ENCODE results near the gene AKT2.

Gene AKT2

GRCh38 chr19:40213882-40214570 is 71.1 kb downstream of the AKT2 start:
- no peak overlapping the region for H3K4me3 ChIP-seq (ENCODE audit: low read depth, low read length)
- no peak for DNase-seq (ENCODE audit: low read depth, low spot score)
- TF ChIP-seq CTCF (IDR thresholded peaks at IDR 0.05; ENCODE audit: insufficient read depth, low read length, missing control alignments): no peak
- ChIA-PET POLR2A (no interaction called here), CTCF (interaction anchor here (1.6 kb wide), 1 partner anchor 74 kb away, joined by 5 read pairs; no protein-coding TSS in a partner anchor)

- DNase-seq (ENCODE audit: low read depth, low spot score): no peak
- no peak overlapping the region for H3K4me3 ChIP-seq (ENCODE audit: low read depth, low read length)
- ChIA-PET CTCF (no interaction called here), POLR2A (no interaction called here)
- no peak for TF ChIP-seq CTCF (IDR thresholded peaks at IDR 0.05; ENCODE audit: insufficient read depth, low read length, missing control alignments)
Observed at GRCh38 chr19:40213251-40213829, 71.8 kb downstream of the AKT2 start.

- POLR2A ChIA-PET: no interaction called here
- CTCF ChIA-PET: interaction anchor here (1.8 kb wide), 1 partner anchor 10 kb away, joined by 10 read pairs; no protein-coding TSS in a partner anchor
- no peak overlapping the region for H3K4me3 ChIP-seq (ENCODE audit: low read depth, low read length)
- no peak for TF ChIP-seq CTCF (IDR thresholded peaks at IDR 0.05; ENCODE audit: insufficient read depth, low read length, missing control alignments)
- DNase-seq (ENCODE audit: low read depth, low spot score): no peak
Observed at GRCh38 chr19:40210889-40211288, 74.3 kb downstream of the AKT2 start.

- no peak overlapping the region for H3K4me3 ChIP-seq (ENCODE audit: low read depth, low read length)
- ChIA-PET POLR2A (no interaction called here), CTCF (interaction anchor here (0.9 to 2.5 kb wide), 4 partner anchors 10 to 69 kb away, joined by 4 to 5 read pairs (median 4); no protein-coding TSS in a partner anchor)
- TF ChIP-seq CTCF (IDR thresholded peaks at IDR 0.05; ENCODE audit: insufficient read depth, low read length, missing control alignments): no peak
- DNase-seq (ENCODE audit: low read depth, low spot score): no peak
Observed at GRCh38 chr19:40208602-40209001, 76.5 kb downstream of the AKT2 start.

- ChIA-PET POLR2A (no interaction called here), CTCF (interaction anchor here (1.1 to 1.2 kb wide), 4 partner anchors 10 to 65 kb away, joined by 3 to 4 read pairs (median 3); no protein-coding TSS in a partner anchor)
- H3K4me3 ChIP-seq (ENCODE audit: low read depth, low read length): no peak overlapping the region
- TF ChIP-seq CTCF (IDR thresholded peaks at IDR 0.05; ENCODE audit: insufficient read depth, low read length, missing control alignments): no peak
- no peak for DNase-seq (ENCODE audit: low read depth, low spot score)
Observed at GRCh38 chr19:40205760-40206159, 79.4 kb downstream of the AKT2 start.

DNA sequence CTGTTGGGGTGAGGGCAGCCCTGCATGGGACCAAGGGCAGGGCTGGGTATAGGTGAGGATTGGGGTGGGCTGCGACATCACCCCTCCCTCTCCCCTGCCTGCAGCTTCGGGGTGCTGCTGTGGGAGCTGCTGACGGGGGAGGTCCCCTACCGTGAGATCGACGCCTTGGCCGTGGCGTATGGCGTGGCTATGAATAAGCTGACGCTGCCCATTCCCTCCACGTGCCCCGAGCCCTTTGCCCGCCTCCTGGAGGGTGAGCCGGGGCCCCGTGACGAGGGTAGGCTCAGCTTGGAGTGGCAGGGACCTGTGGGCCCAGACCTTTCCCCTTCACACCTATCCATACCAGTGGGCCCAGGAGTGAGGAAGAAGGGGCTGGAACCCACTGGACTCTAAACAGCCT is 80.8 kb downstream of the AKT2 start:
- TF ChIP-seq CTCF (IDR thresholded peaks at IDR 0.05; ENCODE audit: insufficient read depth, low read length, missing control alignments): no peak
- CTCF ChIA-PET: interaction anchor here (1.1 kb wide), 1 partner anchor 14 kb away, joined by 3 read pairs; no protein-coding TSS in a partner anchor
- POLR2A ChIA-PET: interaction anchor here (1.1 kb wide), 1 partner anchor 8 kb away, joined by 3 read pairs; no protein-coding TSS in a partner anchor
- H3K4me3 ChIP-seq (ENCODE audit: low read depth, low read length): no peak overlapping the region
- DNase-seq (ENCODE audit: low read depth, low spot score): no peak
